Epithelial cell of proximal tubule (primary cell): ENCODE data around the gene MBP. TPM values are rescaled to one million over a fixed set of nuclear protein-coding genes. Genes with fewer than 3 reads are reported as not detected.
"Not testable (repeated sequence)": the region's sequence is repeated elsewhere in the genome, so short reads cannot be mapped to it uniquely, and the experiment has no call there.

ENCODE experiments used
- DNase-seq: peaks from one replicate; pipeline ENCODE4 v3.0.0-alpha.2; 2011; ENCODE audit warnings: low read depth
- H3K4me3 ChIP-seq: 2 replicates; pipeline ENCODE4 v1.5.1; 2011; ENCODE audit warnings: low read depth, mild to moderate bottlenecking, low read length
- CTCF ChIP-seq: conservative IDR thresholded peaks from 2 replicates; pipeline ENCODE4 v1.5.1; 2012; ENCODE audit warnings: low read depth, mild to moderate bottlenecking, low read length
- total RNA-seq: library from RNA; depleted of rRNA; stranded (reverse); fragments of >200 nt; gene quantifications from 2 replicates; pipeline ENCODE4 v1.2.3, GENCODE V29; 2015

MBP gene
- total RNA-seq, 1 donor from 2014 or later, result 19.1 TPM

- DNase-seq, result peak; percentile 35
- H3K4me3 ChIP-seq, result peak overlapping the region; percentile 27
- no peak for TF ChIP-seq CTCF
Observed at GRCh38 chr18:76994086-76994654, 138.4 kb downstream of the MBP start.

GRCh38 chr18:76993573-76993972, 139.0 kb downstream of the MBP start:
- DNase-seq, result no peak
- TF ChIP-seq CTCF, result no peak
- H3K4me3 ChIP-seq, result peak overlapping the region; percentile 27

GRCh38 chr18:76993085-76993382, 139.5 kb downstream of the MBP start:
- TF ChIP-seq CTCF, result no peak
- no peak overlapping the region for H3K4me3 ChIP-seq
- no peak for DNase-seq

- DNase-seq, result no peak
- H3K4me3 ChIP-seq, result no peak overlapping the region
- TF ChIP-seq CTCF, result no peak
Observed at GRCh38 chr18:76992226-76993084, 140.1 kb downstream of the MBP start.

GRCh38 chr18:76991021-76991688, 141.4 kb downstream of the MBP start:
- no peak overlapping the region for H3K4me3 ChIP-seq
- TF ChIP-seq CTCF, result no peak
- no peak for DNase-seq

GRCh38 chr18:76990343-76991020, 142.1 kb downstream of the MBP start:
- H3K4me3 ChIP-seq, DNase-seq: not testable (repeated sequence)

- no peak for DNase-seq
- H3K4me3 ChIP-seq, result no peak overlapping the region
- no peak for TF ChIP-seq CTCF
Observed at GRCh38 chr18:76989647-76990190, 142.9 kb downstream of the MBP start.
